ENCODE data around the gene PSMA6. TPM values are rescaled to one million over a fixed set of nuclear protein-coding genes. Genes with fewer than 3 reads are reported as not detected.

Gene PSMA6
- 274 to 319 TPM (median 290 TPM) in 5 replicates for total RNA-seq (2022; extraction: Qiagen RNA extraction)

GRCh38 chr14:35292051-35292769, at the start of gene PSMA6:
PSMA6 (plus strand) TSS chr14:35292382; CDS start chr14:35292477, 95 bp downstream.

Other genes with a start within 250 kb of the PSMA6 start
- 106 to 115 TPM (median 114 TPM) in 5 replicates for gene FAM177A1, start 246.1 kb upstream of the PSMA6 start, total RNA-seq (2022; extraction: Qiagen RNA extraction)
- 27.0 to 30.1 TPM (median 29.0 TPM) in 5 replicates for gene PPP2R3C, start 170.4 kb upstream of the PSMA6 start, total RNA-seq (2022; extraction: Qiagen RNA extraction)
- gene PRORP, start 169.8 kb upstream of the PSMA6 start, total RNA-seq (2022; extraction: Qiagen RNA extraction) = 33.6 to 42.9 TPM (median 35.5 TPM) in 5 replicates
- 190 to 227 TPM (median 213 TPM) in 5 replicates for gene NFKBIA, start 112.4 kb downstream of the PSMA6 start, total RNA-seq (2022; extraction: Qiagen RNA extraction)
- 0.05 to 0.10 TPM (median 0.05 TPM) in 4 of 5 replicates, not detected in the other for gene INSM2, start 241.8 kb downstream of the PSMA6 start, total RNA-seq (2022; extraction: Qiagen RNA extraction)